Endothelial cell of umbilical vein (primary cell): ENCODE data around the gene LMF1. TPM values are rescaled to one million over a fixed set of nuclear protein-coding genes. Genes with fewer than 3 reads are reported as not detected.

ENCODE experiments used
- BruUV-seq: library from RNA; stranded (reverse); fragments of 400-500 nt; replicated peaks from 2 replicates; lab custom pipeline; 2021; lab: Mats Ljungman, UMichigan
- CTCF ChIA-PET: fragments of 300-600, 350-600 bp; sonication (Branson Sonifier 250); formaldehyde crosslinking; loops from one replicate; lab custom pipeline; 2021; ENCODE audit warnings: antibody characterized with exemption, inconsistent platforms; lab: Charles Lee
- POLR2A ChIA-PET: fragments of 300-600, 350-600 bp; sonication (Branson Sonifier 250); formaldehyde crosslinking; loops from one replicate; lab custom pipeline; 2021; ENCODE audit warnings: antibody characterized with exemption, inconsistent platforms; lab: Charles Lee
- DNase-seq: peaks from one replicate; pipeline ENCODE4 v3.0.0-alpha.2; 2011; ENCODE audit warnings: low read depth, low spot score
- FAIRE-seq: peaks from 2 replicates; lab custom pipeline; 2011; peaks lifted over from hg19 to GRCh38; lab: Jason Lieb, UNC
- H2AFZ ChIP-seq: 2 replicates; pipeline ENCODE4 v1.6.0; 2012; ENCODE audit warnings: low read depth, low read length, control low read depth, inconsistent platforms
- H3K27ac ChIP-seq: 2 replicates; pipeline ENCODE4 v1.5.1; 2011; ENCODE audit warnings: low read depth, mild to moderate bottlenecking, control low read depth, low read length, moderate library complexity; ENCODE audit not compliant: insufficient read depth
- H3K27me3 ChIP-seq, 2 experiments: 2 replicates each; pipeline versions ENCODE4 v1.6.0 to v1.6.1; 2011; ENCODE audit warnings: low read length in 2 of 2, mixed read lengths in 1 of 2; ENCODE audit not compliant: control insufficient read depth in 2 of 2, insufficient read depth in 2 of 2
- H3K36me3 ChIP-seq, 2 experiments: 2 replicates in 1 of 2; 3 replicates in 1 of 2; pipeline ENCODE4 v1.5.1; 2011; ENCODE audit warnings: low read length in 2 of 2, mild to moderate bottlenecking in 1 of 2, moderate library complexity in 1 of 2; ENCODE audit not compliant: control insufficient read depth in 2 of 2, insufficient read depth in 2 of 2; ENCODE audit errors: extremely low read depth in 1 of 2
- H3K4me1 ChIP-seq: 3 replicates; pipeline ENCODE4 v1.5.1; 2011; ENCODE audit warnings: mild to moderate bottlenecking, low read length; ENCODE audit not compliant: control insufficient read depth, insufficient read depth; ENCODE audit errors: extremely low read depth
- H3K4me2 ChIP-seq: 2 replicates; pipeline ENCODE4 v1.6.1; 2011; ENCODE audit warnings: low read length, control low read depth, mixed read lengths; ENCODE audit not compliant: insufficient read depth
- H3K4me3 ChIP-seq, 3 experiments: fragments of 200-600 bp in 1 of 3; sonication (generic), shearing (Covaris generic) in 1 of 3; replicated peaks in 1 of 3; 2 replicates each; pipeline ENCODE4 v1.5.1; 2011 to 2016; ENCODE audit warnings: control low read depth in 3 of 3, low read length in 3 of 3, mild to moderate bottlenecking in 2 of 3, inconsistent platforms in 1 of 3, low read depth in 1 of 3, moderate library complexity in 1 of 3; ENCODE audit not compliant: insufficient read depth in 1 of 3
- H3K79me2 ChIP-seq: 2 replicates; pipeline ENCODE4 v1.6.0; 2012; ENCODE audit warnings: low read length, inconsistent platforms; ENCODE audit not compliant: control insufficient read depth, insufficient read depth
- H3K9ac ChIP-seq: replicated peaks from 2 replicates; pipeline ENCODE3; 2011; ENCODE audit warnings: low read length, control low read depth; ENCODE audit not compliant: insufficient read depth; ENCODE audit errors: extremely low read depth
- H3K9me1 ChIP-seq: replicated peaks from 3 replicates; pipeline ENCODE4 v1.6.0; 2011; ENCODE audit warnings: mild to moderate bottlenecking, low read length; ENCODE audit not compliant: control insufficient read depth, insufficient read depth; ENCODE audit errors: extremely low read depth
- H3K9me3 ChIP-seq: replicated peaks from 2 replicates; pipeline ENCODE4 v1.5.1; 2012; ENCODE audit warnings: low read length, inconsistent platforms; ENCODE audit not compliant: control insufficient read depth, insufficient read depth
- H4K20me1 ChIP-seq: replicated peaks from 2 replicates; pipeline ENCODE3; 2011; ENCODE audit warnings: mild to moderate bottlenecking, low read length; ENCODE audit not compliant: control insufficient read depth, insufficient read depth; ENCODE audit errors: extremely low read depth
- EZH2 ChIP-seq: IDR thresholded peaks from 2 replicates; pipeline ENCODE4 v1.6.1; 2012; ENCODE audit warnings: borderline replicate concordance, low read depth, mild to moderate bottlenecking, moderate library complexity, low read length, inconsistent platforms; ENCODE audit not compliant: severe bottlenecking
- FOS ChIP-seq: IDR thresholded peaks from 2 replicates; pipeline ENCODE4 v1.6.1; 2011; ENCODE audit warnings: mild to moderate bottlenecking, low read length, moderate library complexity, borderline replicate concordance; ENCODE audit not compliant: insufficient read depth
- GATA2 ChIP-seq: IDR thresholded peaks from 2 replicates; pipeline ENCODE4 v1.7.0; 2011; ENCODE audit warnings: low read depth, mild to moderate bottlenecking, moderate library complexity, mixed read lengths, low read length; ENCODE audit not compliant: insufficient read length, insufficient read depth
- JUN ChIP-seq: IDR thresholded peaks from 2 replicates; pipeline ENCODE4 v1.6.1; 2011; ENCODE audit warnings: borderline replicate concordance, low read depth; ENCODE audit not compliant: insufficient read length, insufficient read depth
- MYC ChIP-seq: IDR thresholded peaks from one replicate; pipeline ENCODE4 v1.6.1; 2011; ENCODE audit warnings: mild to moderate bottlenecking, low read depth, low read length
- POLR2A ChIP-seq: IDR thresholded peaks from 2 replicates; pipeline ENCODE4 v1.6.1; 2012; ENCODE audit warnings: low read depth, mild to moderate bottlenecking, control low read depth, low read length
- POLR2AphosphoS5 ChIP-seq: IDR thresholded peaks from 2 replicates; pipeline ENCODE4 v1.6.1; 2012; ENCODE audit warnings: low read depth, mild to moderate bottlenecking, control low read depth, low read length, moderate library complexity; ENCODE audit not compliant: insufficient read depth
- dilution Hi-C: fragments of 300-500 bp; cut with MboI; formaldehyde crosslinking; loops from one replicate; pipeline ENCODE4 v1.15.0; 2019; ENCODE audit warnings: low sequenced_read_pairs; ENCODE audit not compliant: extremely low pct_ligation_motif_present
- intact Hi-C: fragments of 100-400 bp; cut with micrococcal nuclease; formaldehyde crosslinking; loops from one replicate; pipeline ENCODE4 v1.10.0; 2022
- polyA plus RNA-seq, 4 experiments: library from polyadenylated mRNA; depleted of rRNA in 3 of 4; stranded (reverse) in 3 of 4; unstranded in 1 of 4; fragments of >200 nt; gene quantifications; 2 replicates each; pipeline versions ENCODE4 v1.2.1 to v1.2.3, GENCODE V29; 2011 to 2012; ENCODE audit warnings: missing spikeins in 1 of 4
- total RNA-seq: library from RNA; stranded (reverse); gene quantifications from 2 replicates; pipeline ENCODE4 v1.2.3, GENCODE V29; 2021
- TF ChIP-seq, protein P1 (sequence below), 2 donors: IDR thresholded peaks; 1 replicate in 1 of 2; 2 replicates in 1 of 2; pipeline ENCODE4 v1.5.1; 2011; ENCODE audit warnings: low read length in 2 of 2, mild to moderate bottlenecking in 2 of 2, moderate library complexity in 2 of 2, control low read depth in 1 of 2, inconsistent platforms in 1 of 2, low read depth in 1 of 2; ENCODE audit not compliant: insufficient read depth in 1 of 2; ENCODE audit errors: extremely low read depth in 1 of 2
- TF ChIP-seq, protein P2 (sequence below): IDR thresholded peaks from 2 replicates; pipeline ENCODE4 v1.6.1; 2011; ENCODE audit not compliant: insufficient read depth, insufficient read length

Gene LMF1
- total and polyA plus RNA-seq, 2 donors (not counting 3 experiments of a cell fraction or from before 2014, with no cell fraction given): 17.8 TPM

DNA sequence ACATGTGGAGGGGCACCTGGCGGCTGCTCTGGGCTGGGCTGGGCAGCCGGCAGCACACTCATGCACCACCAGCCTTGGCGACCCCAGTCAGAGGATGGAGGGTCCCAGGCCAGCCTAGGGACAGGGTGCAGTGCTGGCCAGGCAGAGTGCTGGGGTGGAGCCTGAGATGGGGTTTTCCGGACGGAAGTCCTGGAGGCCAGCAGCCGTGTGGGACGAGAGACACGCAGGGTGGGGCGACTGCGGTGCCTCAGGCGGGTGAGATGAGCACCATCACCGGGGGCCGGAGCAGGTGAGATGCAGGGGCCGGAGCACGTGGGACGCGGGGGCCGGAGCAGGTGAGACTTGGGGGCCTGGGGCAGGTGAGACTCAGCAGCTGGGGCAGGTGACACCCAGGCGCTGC is 55.2 kb downstream of the LMF1 start:
- Histone ChIP-seq H4K20me1 (no peaks in the 10 kb centered on the region), H3K9me1 (no peaks in the 10 kb centered on the region), H3K4me3 (no peak overlapping the region), H3K36me3 (no peaks in the 10 kb centered on the region), H3K9ac (no peak overlapping the region), H3K27me3 (no peaks in the 10 kb centered on the region), H3K27ac (no peak overlapping the region), H2AFZ (no peak overlapping the region), H3K4me1 (no peaks in the 10 kb centered on the region), H3K79me2 (no peaks in the 10 kb centered on the region), H3K4me2 (no peak overlapping the region), H3K9me3 (no peaks in the 10 kb centered on the region)
- dilution Hi-C loops: no loop called here
- FAIRE-seq (no peak), DNase-seq (no peak)
- CTCF ChIA-PET: no interaction called here
- intact Hi-C loops: no loop called here
- POLR2A ChIA-PET: no interaction called here
- no TSS peak for BruUV-seq
- TF ChIP-seq JUN (no peak), GATA2 (no peak), FOS (no peak), MYC (no peak), POLR2AphosphoS5 (no peak), POLR2A (no peak), EZH2 (no peak)
- TF ChIP-seq, protein P1, sequence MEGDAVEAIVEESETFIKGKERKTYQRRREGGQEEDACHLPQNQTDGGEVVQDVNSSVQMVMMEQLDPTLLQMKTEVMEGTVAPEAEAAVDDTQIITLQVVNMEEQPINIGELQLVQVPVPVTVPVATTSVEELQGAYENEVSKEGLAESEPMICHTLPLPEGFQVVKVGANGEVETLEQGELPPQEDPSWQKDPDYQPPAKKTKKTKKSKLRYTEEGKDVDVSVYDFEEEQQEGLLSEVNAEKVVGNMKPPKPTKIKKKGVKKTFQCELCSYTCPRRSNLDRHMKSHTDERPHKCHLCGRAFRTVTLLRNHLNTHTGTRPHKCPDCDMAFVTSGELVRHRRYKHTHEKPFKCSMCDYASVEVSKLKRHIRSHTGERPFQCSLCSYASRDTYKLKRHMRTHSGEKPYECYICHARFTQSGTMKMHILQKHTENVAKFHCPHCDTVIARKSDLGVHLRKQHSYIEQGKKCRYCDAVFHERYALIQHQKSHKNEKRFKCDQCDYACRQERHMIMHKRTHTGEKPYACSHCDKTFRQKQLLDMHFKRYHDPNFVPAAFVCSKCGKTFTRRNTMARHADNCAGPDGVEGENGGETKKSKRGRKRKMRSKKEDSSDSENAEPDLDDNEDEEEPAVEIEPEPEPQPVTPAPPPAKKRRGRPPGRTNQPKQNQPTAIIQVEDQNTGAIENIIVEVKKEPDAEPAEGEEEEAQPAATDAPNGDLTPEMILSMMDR (IDR thresholded peaks at IDR 0.05; ENCODE audit: extremely low read depth in 1 of 2, insufficient read depth in 1 of 2, low read depth in 1 of 2, low read length in 2 of 2): no peak
- TF ChIP-seq, protein P2, sequence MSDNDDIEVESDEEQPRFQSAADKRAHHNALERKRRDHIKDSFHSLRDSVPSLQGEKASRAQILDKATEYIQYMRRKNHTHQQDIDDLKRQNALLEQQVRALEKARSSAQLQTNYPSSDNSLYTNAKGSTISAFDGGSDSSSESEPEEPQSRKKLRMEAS: no peak
